GM12892 (cell line): ENCODE measurements around the gene FGF19.

Experiments used
- POLR2A ChIP-seq: IDR thresholded peaks from 2 replicates; pipeline ENCODE4 v1.6.1; 2011; ENCODE audit warnings: low read depth, low read length, control low read depth
- POLR2AphosphoS5 ChIP-seq: IDR thresholded peaks from 2 replicates; pipeline ENCODE4 v1.6.1; 2011; ENCODE audit warnings: low read depth, low read length, control low read depth
- TAF1 ChIP-seq: IDR thresholded peaks from 2 replicates; pipeline ENCODE4 v1.6.1; 2011; ENCODE audit warnings: low read depth, mild to moderate bottlenecking, control low read depth, low read length, borderline replicate concordance

DNA sequence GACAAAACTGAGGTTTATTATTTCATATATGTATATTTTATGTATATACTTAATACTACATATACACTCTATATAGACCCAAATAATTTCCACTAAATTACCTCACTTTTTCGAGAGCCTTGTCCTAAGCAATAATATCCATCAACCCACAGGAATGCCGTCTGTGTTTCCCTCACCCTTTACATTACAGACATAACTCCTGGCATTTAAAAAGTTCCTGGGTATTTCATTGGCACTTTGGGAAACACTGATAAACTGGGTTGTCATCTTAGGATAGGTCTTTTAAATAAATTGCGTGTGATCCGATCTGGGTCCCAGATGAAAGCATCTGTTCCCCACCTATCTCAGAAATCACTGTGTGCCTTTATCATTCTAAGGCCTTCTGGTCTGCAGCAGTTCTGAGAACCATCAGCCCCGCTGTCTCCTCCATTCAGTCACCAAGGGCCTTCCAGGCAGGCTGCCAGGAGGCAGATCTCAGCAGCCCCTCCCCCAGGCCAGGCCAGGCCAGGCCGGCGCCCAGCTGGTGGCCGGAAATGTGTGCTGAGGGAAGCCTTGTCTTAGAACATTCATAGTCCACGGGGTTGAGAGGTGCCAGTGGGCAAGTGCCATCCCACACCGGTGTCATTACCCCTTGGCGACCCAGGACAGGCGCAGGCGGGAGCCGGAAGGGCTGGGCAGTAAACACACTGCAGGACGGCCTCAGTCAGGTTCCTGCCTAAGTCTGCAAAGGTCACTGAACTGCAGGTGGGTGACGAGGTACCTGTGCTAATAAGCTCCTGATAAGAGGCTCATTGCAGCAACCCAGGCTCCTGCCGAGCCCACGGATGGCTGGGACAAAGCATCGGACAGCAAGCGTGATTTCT lies 3.3 kb downstream of the FGF19 start:
- TF ChIP-seq POLR2A: no peak
- no peak for TF ChIP-seq TAF1
- no peak for TF ChIP-seq POLR2AphosphoS5
